ENCODE measurements around the gene UHMK1.
"Not testable (repeated sequence)": the region's sequence is repeated elsewhere in the genome, so short reads cannot be mapped to it uniquely, and the experiment has no call there.

The UHMK1 gene, protein sequence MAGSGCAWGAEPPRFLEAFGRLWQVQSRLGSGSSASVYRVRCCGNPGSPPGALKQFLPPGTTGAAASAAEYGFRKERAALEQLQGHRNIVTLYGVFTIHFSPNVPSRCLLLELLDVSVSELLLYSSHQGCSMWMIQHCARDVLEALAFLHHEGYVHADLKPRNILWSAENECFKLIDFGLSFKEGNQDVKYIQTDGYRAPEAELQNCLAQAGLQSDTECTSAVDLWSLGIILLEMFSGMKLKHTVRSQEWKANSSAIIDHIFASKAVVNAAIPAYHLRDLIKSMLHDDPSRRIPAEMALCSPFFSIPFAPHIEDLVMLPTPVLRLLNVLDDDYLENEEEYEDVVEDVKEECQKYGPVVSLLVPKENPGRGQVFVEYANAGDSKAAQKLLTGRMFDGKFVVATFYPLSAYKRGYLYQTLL

DNA sequence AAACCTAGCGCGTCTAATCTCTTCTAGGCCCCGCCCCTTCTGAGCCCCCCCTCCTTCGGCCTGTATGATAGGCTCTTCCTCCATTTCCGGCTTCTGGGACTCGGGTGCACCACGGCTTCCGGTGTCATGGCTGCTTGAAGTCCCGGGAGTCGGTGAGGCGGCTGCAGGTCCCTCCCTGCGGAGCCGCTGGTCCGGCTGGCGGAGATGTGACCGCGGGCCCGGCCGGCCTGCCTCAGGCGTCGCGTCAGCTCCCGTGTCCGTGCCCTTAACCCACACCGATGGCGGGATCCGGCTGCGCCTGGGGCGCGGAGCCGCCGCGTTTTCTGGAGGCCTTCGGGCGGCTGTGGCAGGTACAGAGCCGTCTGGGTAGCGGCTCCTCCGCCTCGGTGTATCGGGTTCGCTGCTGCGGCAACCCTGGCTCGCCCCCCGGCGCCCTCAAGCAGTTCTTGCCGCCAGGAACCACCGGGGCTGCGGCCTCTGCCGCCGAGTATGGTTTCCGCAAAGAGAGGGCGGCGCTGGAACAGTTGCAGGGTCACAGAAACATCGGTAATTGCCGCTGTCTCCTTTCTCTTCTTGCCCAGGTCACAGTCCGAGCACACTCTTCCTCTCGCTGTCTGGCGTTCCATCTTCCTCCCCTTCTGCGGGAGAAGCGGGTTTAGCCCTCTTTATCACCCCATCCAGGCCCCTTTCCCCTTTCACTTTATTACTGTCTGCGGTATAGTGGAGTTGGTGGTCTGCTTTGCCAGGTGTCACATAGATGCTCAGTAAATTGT, at the start of gene UHMK1:
UHMK1 (plus strand) TSS at position 96 of the 773 bp plus-strand sequence; CDS start at position 279, 183 bp downstream.
- peak; percentile 97 for DNase-seq (ENCODE audit: extremely low spot score)
- TF ChIP-seq ZNF384 (IDR thresholded peaks at IDR 0.05) = no peak
- TF ChIP-seq ELF4 (IDR thresholded peaks at IDR 0.05) = peak; percentile 69
- ChIA-PET CTCF (interaction anchor here (0.6 kb wide), 1 partner anchor 571 kb away, joined by 4 read pairs; no protein-coding TSS in a partner anchor), POLR2A (no interaction called here)

DNA sequence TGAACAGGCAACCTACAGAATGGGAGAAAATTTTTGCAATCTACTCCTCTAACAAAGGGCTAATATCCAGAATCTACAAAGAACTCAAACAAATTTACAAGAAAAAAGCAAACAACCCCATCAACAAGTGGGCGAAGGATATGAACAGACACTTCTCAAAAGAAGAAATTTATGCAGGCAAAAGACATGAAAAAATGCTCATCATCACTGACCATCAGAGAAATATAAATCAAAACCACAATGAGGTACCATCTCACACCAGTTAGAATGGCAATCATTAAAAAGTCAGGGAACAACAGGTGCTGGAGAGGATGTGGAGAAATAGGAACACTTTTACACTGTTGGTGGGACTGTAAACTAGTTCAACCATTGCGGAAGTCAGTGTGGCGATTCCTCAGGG, 43.3 kb upstream of the UHMK1 start:
- CTCF ChIA-PET; POLR2A ChIA-PET; DNase-seq (ENCODE audit: extremely low spot score): not testable (repeated sequence)

DNA sequence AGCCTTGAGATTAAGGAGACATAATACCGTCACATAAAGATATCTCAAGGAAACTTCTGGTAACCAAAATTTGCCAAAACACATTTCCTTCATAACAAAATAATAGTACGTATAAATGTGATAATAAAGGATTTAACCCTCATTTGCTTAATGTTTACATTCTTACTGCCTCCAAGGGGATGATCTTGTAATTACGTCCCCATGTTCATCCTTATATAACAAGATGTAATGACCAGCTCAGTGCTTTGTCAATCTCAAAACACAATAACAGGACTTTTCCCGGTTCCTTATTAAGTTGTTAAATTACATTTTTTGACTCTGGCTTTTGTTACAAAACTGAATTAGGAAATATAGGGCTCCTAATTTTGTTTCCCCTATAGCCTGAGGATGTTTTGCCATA, 41.3 kb upstream of the UHMK1 start:
- ChIA-PET POLR2A (no interaction called here), CTCF (no interaction called here)
- DNase-seq (ENCODE audit: extremely low spot score) = no peak
- TF ChIP-seq, protein P1, sequence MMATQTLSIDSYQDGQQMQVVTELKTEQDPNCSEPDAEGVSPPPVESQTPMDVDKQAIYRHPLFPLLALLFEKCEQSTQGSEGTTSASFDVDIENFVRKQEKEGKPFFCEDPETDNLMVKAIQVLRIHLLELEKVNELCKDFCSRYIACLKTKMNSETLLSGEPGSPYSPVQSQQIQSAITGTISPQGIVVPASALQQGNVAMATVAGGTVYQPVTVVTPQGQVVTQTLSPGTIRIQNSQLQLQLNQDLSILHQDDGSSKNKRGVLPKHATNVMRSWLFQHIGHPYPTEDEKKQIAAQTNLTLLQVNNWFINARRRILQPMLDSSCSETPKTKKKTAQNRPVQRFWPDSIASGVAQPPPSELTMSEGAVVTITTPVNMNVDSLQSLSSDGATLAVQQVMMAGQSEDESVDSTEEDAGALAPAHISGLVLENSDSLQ (IDR thresholded peaks at IDR 0.05) = no peak
- TF ChIP-seq BHLHE40 (IDR thresholded peaks at IDR 0.05; ENCODE audit: borderline replicate concordance) (no peak), CTBP1 (IDR thresholded peaks at IDR 0.05; ENCODE audit: borderline replicate concordance) (no peak), FOXM1 (IDR thresholded peaks at IDR 0.05; ENCODE audit: borderline replicate concordance) (no peak), SP1 (IDR thresholded peaks at IDR 0.05) (no peak), FOXK2 (IDR thresholded peaks at IDR 0.05) (no peak), SUZ12 (IDR thresholded peaks at IDR 0.05) (no peak), ARNT (IDR thresholded peaks at IDR 0.05) (no peak), ELF4 (IDR thresholded peaks at IDR 0.05) (no peak), NFRKB (IDR thresholded peaks at IDR 0.05) (no peak), ZNF384 (IDR thresholded peaks at IDR 0.05) (no peak), FOXA1 (IDR thresholded peaks at IDR 0.05) (no peak), LEF1 (IDR thresholded peaks at IDR 0.05; ENCODE audit: borderline replicate concordance) (no peak), TARDBP (IDR thresholded peaks at IDR 0.05) (no peak), L3MBTL2 (conservative IDR thresholded peaks at IDR 0.05) (no peak), HDGF (IDR thresholded peaks at IDR 0.05; ENCODE audit: borderline replicate concordance) (no peak)

DNA sequence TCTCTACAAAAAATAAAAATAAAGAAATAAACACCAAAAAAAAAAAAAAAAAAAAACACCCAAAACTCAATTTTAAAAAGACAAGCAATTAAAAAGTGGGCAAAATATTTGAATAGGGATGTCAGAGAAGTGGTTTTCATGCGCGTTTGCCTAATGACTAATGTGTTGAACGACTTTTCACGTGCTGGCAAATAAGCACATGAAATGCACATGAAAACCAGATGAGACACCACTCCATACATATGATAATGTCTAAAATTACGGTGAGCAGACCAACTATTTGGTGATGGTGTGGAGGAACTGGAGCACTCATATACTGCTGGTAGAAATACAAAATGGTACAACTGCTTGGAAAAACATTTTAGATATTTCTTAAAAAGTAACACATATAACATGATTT, 39.4 kb upstream of the UHMK1 start:
- ChIA-PET CTCF (no interaction called here), POLR2A (no interaction called here)
- no peak for DNase-seq (ENCODE audit: extremely low spot score)
- no peak for TF ChIP-seq BHLHE40 (IDR thresholded peaks at IDR 0.05; ENCODE audit: borderline replicate concordance)
- no peak for TF ChIP-seq SP1 (IDR thresholded peaks at IDR 0.05)
- TF ChIP-seq FOXK2 (IDR thresholded peaks at IDR 0.05) = no peak
- TF ChIP-seq, protein P1 (IDR thresholded peaks at IDR 0.05) = no peak
- no peak for TF ChIP-seq ARNT (IDR thresholded peaks at IDR 0.05)
- TF ChIP-seq FOXA1 (IDR thresholded peaks at IDR 0.05) = no peak
- TF ChIP-seq L3MBTL2 (conservative IDR thresholded peaks at IDR 0.05) = no peak
- TF ChIP-seq ELF4 (IDR thresholded peaks at IDR 0.05) = no peak
- TF ChIP-seq SUZ12 (IDR thresholded peaks at IDR 0.05) = no peak
- no peak for TF ChIP-seq TARDBP (IDR thresholded peaks at IDR 0.05)
- TF ChIP-seq FOXM1 (IDR thresholded peaks at IDR 0.05; ENCODE audit: borderline replicate concordance) = no peak
- TF ChIP-seq ZNF384 (IDR thresholded peaks at IDR 0.05) = no peak
- no peak for TF ChIP-seq NFRKB (IDR thresholded peaks at IDR 0.05)
- no peak for TF ChIP-seq LEF1 (IDR thresholded peaks at IDR 0.05; ENCODE audit: borderline replicate concordance)
- no peak for TF ChIP-seq HDGF (IDR thresholded peaks at IDR 0.05; ENCODE audit: borderline replicate concordance)
- TF ChIP-seq CTBP1 (IDR thresholded peaks at IDR 0.05; ENCODE audit: borderline replicate concordance) = no peak

DNA sequence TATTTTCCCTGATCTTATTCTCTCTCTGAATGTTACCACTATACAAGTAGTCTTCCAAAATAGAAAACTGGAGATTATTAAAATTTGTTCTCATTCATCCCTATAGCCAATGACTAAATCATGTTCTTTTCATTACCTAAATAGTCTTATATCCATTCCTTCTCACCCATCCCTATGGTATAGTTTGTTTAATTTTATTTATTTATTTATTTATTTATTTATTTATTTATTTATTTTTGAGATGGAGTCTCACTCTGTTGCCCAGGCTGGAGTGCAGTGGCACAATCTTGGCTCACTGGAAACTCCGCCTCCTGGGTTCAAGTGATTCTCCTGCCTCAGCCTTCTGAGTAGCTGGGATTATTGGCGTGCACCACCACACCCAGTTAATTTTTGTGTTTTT, 35.2 kb upstream of the UHMK1 start:
- DNase-seq (ENCODE audit: extremely low spot score); CTCF ChIA-PET; POLR2A ChIA-PET: not testable (repeated sequence)

DNA sequence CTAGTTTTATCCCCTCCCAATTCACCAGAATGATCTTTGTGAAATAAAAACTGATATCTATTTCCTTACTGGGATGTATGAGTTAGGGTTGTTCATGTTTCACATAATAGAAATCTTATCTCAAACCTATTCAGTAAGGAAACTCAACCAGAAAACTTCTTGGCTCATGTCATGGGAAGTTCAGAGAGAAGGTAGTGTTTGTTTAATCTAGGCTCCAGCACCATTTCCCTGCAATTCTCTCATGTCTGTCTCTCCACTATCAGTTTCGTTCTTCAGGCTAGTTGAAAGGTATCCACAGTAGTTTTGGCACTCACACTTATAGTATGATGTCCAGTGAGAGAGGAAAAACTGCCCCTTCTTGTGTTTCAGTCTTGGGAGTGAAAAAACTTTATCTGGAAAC, 34.6 kb upstream of the UHMK1 start:
- DNase-seq (ENCODE audit: extremely low spot score) = no peak
- ChIA-PET POLR2A (no interaction called here), CTCF (no interaction called here)
- TF ChIP-seq, protein P1 (IDR thresholded peaks at IDR 0.05) = no peak

DNA sequence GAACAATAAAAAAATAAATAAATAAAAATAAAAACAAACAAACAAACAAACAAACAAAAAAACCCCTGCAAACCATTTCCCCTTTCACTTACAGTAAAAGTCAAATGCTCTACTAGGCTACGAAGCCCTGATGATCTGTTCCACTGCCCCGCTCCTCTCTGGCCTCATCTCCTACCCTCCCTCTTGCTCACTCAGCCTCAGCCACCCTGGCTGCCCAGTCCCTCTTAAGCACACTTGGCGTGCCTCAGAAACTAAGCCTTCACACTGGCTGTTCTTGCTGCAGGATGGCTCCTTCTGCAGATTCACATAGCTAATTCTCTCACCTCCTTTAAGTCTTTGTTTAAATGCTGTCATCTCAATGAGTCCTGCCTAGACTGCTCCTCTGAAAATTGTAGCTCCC, 30.8 kb upstream of the UHMK1 start:
- no peak for TF ChIP-seq ZNF384 (IDR thresholded peaks at IDR 0.05)
- no peak for TF ChIP-seq ARNT (IDR thresholded peaks at IDR 0.05)
- TF ChIP-seq NFRKB (IDR thresholded peaks at IDR 0.05) = no peak
- TF ChIP-seq SP1 (IDR thresholded peaks at IDR 0.05) = no peak
- no peak for TF ChIP-seq FOXK2 (IDR thresholded peaks at IDR 0.05)
- no peak for TF ChIP-seq L3MBTL2 (conservative IDR thresholded peaks at IDR 0.05)
- TF ChIP-seq TARDBP (IDR thresholded peaks at IDR 0.05) = no peak
- POLR2A ChIA-PET = no interaction called here
- CTCF ChIA-PET = no interaction called here
- no peak for DNase-seq (ENCODE audit: extremely low spot score)

All from HEK293T (cell line).